ENCODE data around the gene RASL11B. TPM values are rescaled to one million over a fixed set of nuclear protein-coding genes. Genes with fewer than 3 reads are reported as not detected.

The RASL11B gene
- total and polyA plus RNA-seq, 2 experiments from 2014 or later, result 7.6 to 8.9 TPM

DNA sequence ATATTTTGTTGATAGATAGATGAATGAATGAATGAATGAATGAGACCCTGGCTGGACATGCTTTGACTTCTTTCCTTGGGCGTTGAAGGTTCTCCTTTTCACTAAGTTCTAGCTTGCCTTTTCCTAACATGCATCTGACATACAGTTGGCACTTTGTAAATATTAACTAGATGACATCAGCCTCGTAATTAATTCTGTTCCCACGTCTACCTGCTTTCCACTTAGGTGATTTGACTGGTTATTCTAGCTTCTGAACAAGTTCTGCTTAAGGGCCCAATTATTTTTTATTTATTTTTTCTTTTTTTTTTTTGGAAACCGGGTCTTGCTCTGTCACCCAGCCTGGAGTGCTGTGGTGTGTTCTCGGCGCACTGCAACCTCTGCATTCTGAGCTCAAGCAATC lies 13.9 kb upstream of the RASL11B start:
- Histone ChIP-seq H3K27ac (peak overlapping the region; percentile 36), H3K79me2 (no peaks in the 10 kb centered on the region), H2AFZ (no peak overlapping the region), H3K4me3 (no peak overlapping the region), H3K36me3 (replicated peaks; ENCODE audit: insufficient read depth, low read depth) (no peaks in the 10 kb centered on the region), H3K9me3 (ENCODE audit: low read depth) (no peaks in the 10 kb centered on the region), H4K20me1 (ENCODE audit: insufficient read depth, poor library complexity, severe bottlenecking) (no peaks in the 10 kb centered on the region), H3K4me2 (no peak overlapping the region), H3K27me3 (no peaks in the 10 kb centered on the region), H3K9me2 (replicated peaks; ENCODE audit: insufficient read depth) (no peaks in the 10 kb centered on the region), H3K4me1 (ENCODE audit: insufficient read depth) (peaks cover 11% of the 10 kb centered on the region)
- DNase-seq (ENCODE audit: low spot score), result no peak
- no peak for TF ChIP-seq EZH2phosphoT487 (IDR thresholded peaks at IDR 0.05; ENCODE audit: low read depth, severe bottlenecking, unreplicated experiment)
- TF ChIP-seq, protein P1, sequence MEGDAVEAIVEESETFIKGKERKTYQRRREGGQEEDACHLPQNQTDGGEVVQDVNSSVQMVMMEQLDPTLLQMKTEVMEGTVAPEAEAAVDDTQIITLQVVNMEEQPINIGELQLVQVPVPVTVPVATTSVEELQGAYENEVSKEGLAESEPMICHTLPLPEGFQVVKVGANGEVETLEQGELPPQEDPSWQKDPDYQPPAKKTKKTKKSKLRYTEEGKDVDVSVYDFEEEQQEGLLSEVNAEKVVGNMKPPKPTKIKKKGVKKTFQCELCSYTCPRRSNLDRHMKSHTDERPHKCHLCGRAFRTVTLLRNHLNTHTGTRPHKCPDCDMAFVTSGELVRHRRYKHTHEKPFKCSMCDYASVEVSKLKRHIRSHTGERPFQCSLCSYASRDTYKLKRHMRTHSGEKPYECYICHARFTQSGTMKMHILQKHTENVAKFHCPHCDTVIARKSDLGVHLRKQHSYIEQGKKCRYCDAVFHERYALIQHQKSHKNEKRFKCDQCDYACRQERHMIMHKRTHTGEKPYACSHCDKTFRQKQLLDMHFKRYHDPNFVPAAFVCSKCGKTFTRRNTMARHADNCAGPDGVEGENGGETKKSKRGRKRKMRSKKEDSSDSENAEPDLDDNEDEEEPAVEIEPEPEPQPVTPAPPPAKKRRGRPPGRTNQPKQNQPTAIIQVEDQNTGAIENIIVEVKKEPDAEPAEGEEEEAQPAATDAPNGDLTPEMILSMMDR (IDR thresholded peaks at IDR 0.05; ENCODE audit: poor library complexity), result no peak
- WGBS (ENCODE audit: low lambda C conversion rate, missing lambda C conversion rate), result 87% methylated on average over 6 of the region's 6 CpGs

DNA sequence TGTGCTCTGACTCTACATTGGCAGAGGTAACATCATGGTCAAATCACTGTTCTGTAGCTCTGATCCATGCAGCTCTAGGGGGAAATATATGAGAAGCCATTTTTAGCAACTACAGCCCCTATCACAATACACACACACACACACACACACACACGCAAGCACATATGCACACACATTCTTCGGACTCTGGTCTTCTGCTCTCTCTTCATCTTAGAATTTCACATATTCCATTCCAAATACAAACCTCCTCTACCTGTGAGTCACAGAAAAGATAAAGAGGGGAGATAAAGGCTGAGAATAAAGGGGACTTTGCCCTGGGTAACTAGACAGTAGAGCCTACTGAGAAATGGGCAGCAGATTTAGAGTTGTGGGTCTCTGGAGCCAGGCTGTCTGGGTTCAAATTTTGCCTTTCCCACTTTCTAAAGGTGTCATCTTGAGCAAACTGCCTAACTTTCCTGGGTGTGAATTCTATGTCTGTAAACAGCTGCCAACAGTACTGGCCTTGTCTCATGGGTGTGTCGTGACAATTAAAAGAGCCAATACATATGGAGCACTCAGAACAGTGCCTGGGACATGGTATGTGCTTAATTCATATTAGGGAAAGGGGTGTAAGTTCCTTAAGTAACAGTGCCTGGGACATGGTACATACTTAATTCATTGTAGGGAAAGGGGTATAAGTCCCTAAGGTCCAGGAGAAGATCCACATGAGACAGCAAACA lies 11.6 kb upstream of the RASL11B start:
- Histone ChIP-seq H3K9me3 (ENCODE audit: low read depth) (no peaks in the 10 kb centered on the region), H3K4me2 (peak overlapping the region; percentile 50), H3K9me2 (replicated peaks; ENCODE audit: insufficient read depth) (no peaks in the 10 kb centered on the region), H4K20me1 (ENCODE audit: insufficient read depth, poor library complexity, severe bottlenecking) (no peaks in the 10 kb centered on the region), H3K36me3 (replicated peaks; ENCODE audit: insufficient read depth, low read depth) (no peaks in the 10 kb centered on the region), H3K27me3 (no peaks in the 10 kb centered on the region), H2AFZ (no peak overlapping the region), H3K27ac (peak overlapping the region; percentile 70), H3K79me2 (no peaks in the 10 kb centered on the region), H3K4me3 (no peak overlapping the region), H3K4me1 (ENCODE audit: insufficient read depth) (peaks cover 11% of the 10 kb centered on the region)
- 75% methylated on average over 3 of the region's 3 CpGs for WGBS (ENCODE audit: low lambda C conversion rate, missing lambda C conversion rate)
- TF ChIP-seq, protein P1 (IDR thresholded peaks at IDR 0.05; ENCODE audit: poor library complexity), result no peak
- TF ChIP-seq EZH2 (IDR thresholded peaks at IDR 0.05; ENCODE audit: borderline replicate concordance), result no peak
- no peak for TF ChIP-seq EZH2phosphoT487 (IDR thresholded peaks at IDR 0.05; ENCODE audit: low read depth, severe bottlenecking, unreplicated experiment)
- DNase-seq (ENCODE audit: low spot score), result no peak

DNA sequence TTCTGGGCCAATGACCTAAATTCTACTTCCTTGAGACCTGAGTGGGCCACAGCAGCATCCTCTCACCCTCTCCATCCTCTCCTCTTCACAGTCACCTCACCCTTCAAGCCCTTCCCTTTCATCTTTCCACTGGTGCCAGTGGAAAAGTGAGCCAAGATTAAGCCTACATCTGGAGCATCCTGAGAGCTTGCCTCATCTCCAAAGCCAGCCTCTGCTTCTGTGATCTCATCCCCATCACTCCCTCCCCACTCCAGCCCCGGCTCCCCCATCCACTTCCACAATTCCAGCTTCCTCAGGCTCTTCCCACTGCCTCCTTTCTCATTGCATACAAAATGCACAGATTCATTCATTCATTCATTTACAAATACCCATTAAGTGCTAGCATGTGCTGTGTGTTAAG lies 10.1 kb upstream of the RASL11B start:
- 60% methylated on average over 1 of the region's 1 CpG for WGBS (ENCODE audit: low lambda C conversion rate, missing lambda C conversion rate)

More for the DNA sequence above, 10.1 kb upstream of the RASL11B start:
- Histone ChIP-seq H3K27ac (no peak overlapping the region), H4K20me1 (ENCODE audit: insufficient read depth, poor library complexity, severe bottlenecking) (no peaks in the 10 kb centered on the region), H3K27me3 (no peaks in the 10 kb centered on the region), H3K79me2 (no peaks in the 10 kb centered on the region), H3K4me1 (ENCODE audit: insufficient read depth) (peaks cover 11% of the 10 kb centered on the region), H3K36me3 (replicated peaks; ENCODE audit: insufficient read depth, low read depth) (no peaks in the 10 kb centered on the region), H3K9me2 (replicated peaks; ENCODE audit: insufficient read depth) (no peaks in the 10 kb centered on the region), H2AFZ (no peak overlapping the region), H3K9me3 (ENCODE audit: low read depth) (no peaks in the 10 kb centered on the region), H3K4me3 (no peak overlapping the region), H3K4me2 (no peak overlapping the region)
- DNase-seq (ENCODE audit: low spot score), result no peak
- no peak for TF ChIP-seq EZH2phosphoT487 (IDR thresholded peaks at IDR 0.05; ENCODE audit: low read depth, severe bottlenecking, unreplicated experiment)
- no peak for TF ChIP-seq EZH2 (IDR thresholded peaks at IDR 0.05; ENCODE audit: borderline replicate concordance)
- TF ChIP-seq, protein P1 (IDR thresholded peaks at IDR 0.05; ENCODE audit: poor library complexity), result no peak

Data from hepatocyte (in vitro differentiated cells).